Smooth muscle cell (in vitro differentiated cells): ENCODE results near the gene SPINK4. TPM values are rescaled to one million over a fixed set of nuclear protein-coding genes. Genes with fewer than 3 reads are reported as not detected.

Experiments used
- DNase-seq: peaks from one replicate; lab custom pipeline; 2025; ENCODE audit not compliant: unreplicated experiment; lab: John Stamatoyannopoulos, UW
- H2AFZ ChIP-seq: fragments of 200-600 bp; sonication (generic); 2 replicates; pipeline ENCODE4 v1.6.0; 2016; ENCODE audit warnings: antibody characterized with exemption, low read depth, mild to moderate bottlenecking
- H3F3A ChIP-seq: fragments of 200-600 bp; sonication (generic); 2 replicates; pipeline ENCODE4 v1.6.0; 2017; ENCODE audit warnings: antibody characterized with exemption, low read depth
- H3K27ac ChIP-seq: fragments of 200-600 bp; sonication (generic); 2 replicates; pipeline ENCODE4 v1.5.1; 2016; ENCODE audit warnings: low read depth, mild to moderate bottlenecking
- H3K27me3 ChIP-seq: fragments of 200-600 bp; sonication (generic); 2 replicates; pipeline ENCODE4 v1.6.1; 2016; ENCODE audit warnings: low read depth, mild to moderate bottlenecking
- H3K36me3 ChIP-seq: fragments of 200-600 bp; sonication (generic); 2 replicates; pipeline ENCODE4 v1.5.1; 2016; ENCODE audit warnings: low read depth
- H3K4me1 ChIP-seq: fragments of 200-600 bp; sonication (generic); 2 replicates; pipeline ENCODE4 v1.5.1; 2016; ENCODE audit warnings: low read depth
- H3K4me2 ChIP-seq: fragments of 200-600 bp; sonication (generic); 2 replicates; pipeline ENCODE4 v1.6.0; 2016; ENCODE audit warnings: mild to moderate bottlenecking
- H3K4me3 ChIP-seq: fragments of 200-600 bp; sonication (generic); 2 replicates; pipeline ENCODE4 v1.5.1; 2016; ENCODE audit warnings: mild to moderate bottlenecking
- H3K79me2 ChIP-seq: fragments of 200-600 bp; sonication (generic); 2 replicates; pipeline ENCODE4 v1.6.0; 2016; ENCODE audit warnings: low read depth, mild to moderate bottlenecking
- H3K9ac ChIP-seq: fragments of 200-600 bp; sonication (generic); 2 replicates; pipeline ENCODE4 v1.6.0; 2016; ENCODE audit warnings: low read depth
- H3K9me3 ChIP-seq: fragments of 200-600 bp; sonication (generic); replicated peaks from 2 replicates; pipeline ENCODE4 v1.5.1; 2016; ENCODE audit warnings: low read depth
- H4K20me1 ChIP-seq: fragments of 200-600 bp; sonication (generic); 2 replicates; pipeline ENCODE4 v1.6.0; 2016; ENCODE audit warnings: low read depth
- WGBS: methylation state at CpG from one replicate; pipeline ENCODE4 v1.1.7; 2016; ENCODE audit warnings: low lambda C conversion rate; 5-methylcytosine and 5-hydroxymethylcytosine counted together
- polyA plus RNA-seq: library from polyadenylated mRNA; unstranded; fragments of >200 nt; fragmentation: Nextera tagmentation; extraction: Ambion mirVana; gene quantifications from 2 replicates; pipeline ENCODE4 v1.2.1, GENCODE V29; 2016
- total RNA-seq: library from RNA; depleted of rRNA; stranded (reverse); fragments of >200 nt; gene quantifications from 2 replicates; pipeline ENCODE4 v1.2.3, GENCODE V29; 2014
- TF ChIP-seq, protein P1 (sequence below): fragments of 200-600 bp; sonication (generic); IDR thresholded peaks from 2 replicates; pipeline ENCODE4 v1.5.1; 2017; ENCODE audit warnings: borderline replicate concordance, mild to moderate bottlenecking, antibody characterized with exemption; ENCODE audit not compliant: insufficient read depth, poor library complexity, severe bottlenecking

Gene SPINK4
- total and polyA plus RNA-seq, 2 experiments from 2014 or later, result not detected

DNA sequence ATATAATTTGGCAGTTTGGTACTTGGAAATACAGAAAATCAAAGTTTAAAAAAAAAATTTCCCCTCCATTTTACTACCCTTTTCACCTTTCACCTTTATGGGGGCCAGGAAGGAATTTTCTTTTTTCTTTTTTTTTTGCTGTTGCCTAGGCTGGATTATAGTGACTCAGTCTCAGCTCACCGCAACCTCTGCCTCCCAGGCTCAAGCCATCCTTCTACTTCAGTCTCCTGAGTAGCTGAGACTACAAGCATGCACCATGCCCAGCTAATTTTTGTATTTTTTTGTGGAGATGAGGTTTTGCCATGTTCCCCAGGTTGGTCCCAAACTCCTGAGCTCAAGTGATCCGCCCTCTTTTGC, 34.0 kb downstream of the SPINK4 start:
- peaks cover 9% of the 10 kb centered on the region for H4K20me1 ChIP-seq
- no peak overlapping the region for H2AFZ ChIP-seq
- H3K9me3 ChIP-seq, result no peaks in the 10 kb centered on the region
- H3F3A ChIP-seq, result no peaks in the 10 kb centered on the region
- H3K36me3 ChIP-seq, result peaks cover 35% of the 10 kb centered on the region
- no peak overlapping the region for H3K4me2 ChIP-seq
- no peak overlapping the region for H3K4me3 ChIP-seq
- TF ChIP-seq, protein P1, sequence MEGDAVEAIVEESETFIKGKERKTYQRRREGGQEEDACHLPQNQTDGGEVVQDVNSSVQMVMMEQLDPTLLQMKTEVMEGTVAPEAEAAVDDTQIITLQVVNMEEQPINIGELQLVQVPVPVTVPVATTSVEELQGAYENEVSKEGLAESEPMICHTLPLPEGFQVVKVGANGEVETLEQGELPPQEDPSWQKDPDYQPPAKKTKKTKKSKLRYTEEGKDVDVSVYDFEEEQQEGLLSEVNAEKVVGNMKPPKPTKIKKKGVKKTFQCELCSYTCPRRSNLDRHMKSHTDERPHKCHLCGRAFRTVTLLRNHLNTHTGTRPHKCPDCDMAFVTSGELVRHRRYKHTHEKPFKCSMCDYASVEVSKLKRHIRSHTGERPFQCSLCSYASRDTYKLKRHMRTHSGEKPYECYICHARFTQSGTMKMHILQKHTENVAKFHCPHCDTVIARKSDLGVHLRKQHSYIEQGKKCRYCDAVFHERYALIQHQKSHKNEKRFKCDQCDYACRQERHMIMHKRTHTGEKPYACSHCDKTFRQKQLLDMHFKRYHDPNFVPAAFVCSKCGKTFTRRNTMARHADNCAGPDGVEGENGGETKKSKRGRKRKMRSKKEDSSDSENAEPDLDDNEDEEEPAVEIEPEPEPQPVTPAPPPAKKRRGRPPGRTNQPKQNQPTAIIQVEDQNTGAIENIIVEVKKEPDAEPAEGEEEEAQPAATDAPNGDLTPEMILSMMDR, result no peak
- H3K27me3 ChIP-seq, result no peaks in the 10 kb centered on the region
- no peak for DNase-seq
- 94% methylated on average over 2 of the region's 2 CpGs for WGBS
- H3K9ac ChIP-seq, result no peak overlapping the region
- no peaks in the 10 kb centered on the region for H3K4me1 ChIP-seq
- no peaks in the 10 kb centered on the region for H3K79me2 ChIP-seq
- no peak overlapping the region for H3K27ac ChIP-seq

DNA sequence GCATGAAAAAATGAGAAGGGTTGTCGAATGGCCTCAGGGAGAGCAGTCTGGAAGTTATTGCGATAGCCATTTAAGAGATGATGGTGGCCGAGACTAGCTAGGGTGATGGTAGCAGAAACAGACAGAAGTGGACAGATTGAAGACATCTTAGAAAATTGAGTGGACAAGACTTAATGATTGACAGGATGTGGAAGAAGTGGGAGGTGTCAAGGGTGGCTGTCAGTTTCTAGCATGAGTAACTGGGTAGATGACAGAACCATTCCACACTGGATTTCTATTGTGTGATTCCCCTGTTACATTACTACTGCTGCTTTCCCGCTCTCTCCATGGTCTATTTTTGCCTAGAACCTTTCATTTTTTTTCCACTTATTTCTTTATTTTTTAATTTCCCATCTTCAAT, 37.5 kb downstream of the SPINK4 start:
- Histone ChIP-seq H3K9ac (no peak overlapping the region), H3K4me1 (no peaks in the 10 kb centered on the region), H3F3A (no peaks in the 10 kb centered on the region), H3K27me3 (no peaks in the 10 kb centered on the region), H3K9me3 (no peaks in the 10 kb centered on the region), H3K36me3 (peaks cover 33% of the 10 kb centered on the region), H2AFZ (no peak overlapping the region), H3K79me2 (no peaks in the 10 kb centered on the region), H3K4me3 (no peak overlapping the region), H3K27ac (no peak overlapping the region), H4K20me1 (peaks cover 9% of the 10 kb centered on the region), H3K4me2 (no peak overlapping the region)
- TF ChIP-seq, protein P1, result no peak
- WGBS, result 94% methylated on average over 4 of the region's 4 CpGs
- no peak for DNase-seq

- WGBS, result 92% methylated on average over 5 of the region's 5 CpGs
- no peak overlapping the region for H2AFZ ChIP-seq
- no peaks in the 10 kb centered on the region for H3K27me3 ChIP-seq
- TF ChIP-seq, protein P1, result no peak
- no peaks in the 10 kb centered on the region for H3F3A ChIP-seq
- H3K36me3 ChIP-seq, result peaks cover 10% of the 10 kb centered on the region
- no peaks in the 10 kb centered on the region for H3K79me2 ChIP-seq
- H3K4me2 ChIP-seq, result no peak overlapping the region
- no peak overlapping the region for H3K4me3 ChIP-seq
- H3K27ac ChIP-seq, result no peak overlapping the region
- no peaks in the 10 kb centered on the region for H3K9me3 ChIP-seq
- no peaks in the 10 kb centered on the region for H3K4me1 ChIP-seq
- no peak overlapping the region for H3K9ac ChIP-seq
- no peaks in the 10 kb centered on the region for H4K20me1 ChIP-seq
- DNase-seq, result no peak
Measured at GRCh38 chr9:33285502-33285901, 45.5 kb downstream of the SPINK4 start.

GRCh38 chr9:33287087-33287490, 47.1 kb downstream of the SPINK4 start:
- Histone ChIP-seq H3K9ac (no peak overlapping the region), H3K27ac (peak overlapping the region; percentile 43), H2AFZ (no peak overlapping the region), H4K20me1 (no peaks in the 10 kb centered on the region), H3K27me3 (no peaks in the 10 kb centered on the region), H3K36me3 (peaks cover 3% of the 10 kb centered on the region), H3K4me2 (no peak overlapping the region), H3K9me3 (no peaks in the 10 kb centered on the region), H3F3A (no peaks in the 10 kb centered on the region), H3K79me2 (peaks cover 12% of the 10 kb centered on the region), H3K4me1 (peaks cover 2% of the 10 kb centered on the region), H3K4me3 (no peak overlapping the region)
- TF ChIP-seq, protein P1, result peak; percentile 68
- DNase-seq, result no peak
- 89% methylated on average over 4 of the region's 4 CpGs for WGBS
